NCI-H128 (cell line): ENCODE data around the gene LAMA2.

Experiments
- DNase-seq: peaks from one replicate; lab custom pipeline; 2025; ENCODE audit not compliant: unreplicated experiment; lab: John Stamatoyannopoulos, UW

LAMA2 gene

DNA sequence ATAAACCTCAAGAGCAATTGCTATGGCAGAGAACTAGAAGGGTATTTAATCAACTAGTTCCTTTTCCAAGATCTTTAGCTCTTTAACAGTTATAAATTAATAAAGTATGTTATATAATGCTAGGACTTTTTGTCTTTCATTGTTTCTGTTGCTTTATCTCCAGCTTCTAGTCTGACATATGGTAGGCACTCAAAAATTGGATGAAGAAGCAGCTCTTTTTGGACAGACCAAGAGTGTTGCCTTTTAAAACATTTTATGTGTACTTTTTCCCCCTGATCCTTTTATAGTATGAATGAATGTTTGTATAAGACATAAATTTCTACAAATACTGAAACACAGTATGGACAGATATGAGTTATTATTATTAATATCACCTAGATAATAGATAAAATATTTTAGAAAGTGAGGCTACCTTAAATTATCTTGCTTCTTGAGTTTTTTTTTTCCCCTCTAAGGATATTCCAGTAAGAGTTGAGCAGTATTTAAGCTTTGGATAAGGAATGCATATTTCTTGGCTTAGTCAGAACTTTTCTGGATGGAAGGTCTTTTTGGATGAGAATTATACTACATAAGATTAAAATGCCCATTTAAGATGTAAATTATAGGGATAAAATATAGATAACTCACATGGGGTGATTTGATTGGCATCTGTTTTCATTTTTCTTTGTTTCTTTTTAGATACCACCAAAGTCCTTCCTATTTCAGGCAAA is 16.6 kb downstream of the LAMA2 start:
- no peak for DNase-seq

DNA sequence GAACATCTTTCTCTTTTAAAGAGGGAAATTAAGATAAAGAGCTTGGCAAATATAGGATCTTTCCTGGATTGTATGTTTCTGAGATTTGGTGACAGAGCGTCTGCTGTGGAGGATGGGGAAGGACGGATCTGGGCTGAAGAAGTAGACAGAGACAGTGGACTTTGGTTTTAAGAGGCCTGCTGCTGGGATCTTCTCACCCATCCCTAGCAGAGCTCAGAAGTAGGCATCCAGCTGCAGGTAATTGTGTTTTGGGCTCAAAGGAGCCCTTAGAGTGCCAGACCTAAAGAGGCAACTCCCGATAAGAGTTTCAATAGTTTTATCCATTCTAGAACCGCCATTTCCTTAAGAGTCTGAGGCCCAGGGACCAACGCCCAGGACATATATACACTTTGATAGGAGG is 20.8 kb downstream of the LAMA2 start:
- no peak for DNase-seq

DNA sequence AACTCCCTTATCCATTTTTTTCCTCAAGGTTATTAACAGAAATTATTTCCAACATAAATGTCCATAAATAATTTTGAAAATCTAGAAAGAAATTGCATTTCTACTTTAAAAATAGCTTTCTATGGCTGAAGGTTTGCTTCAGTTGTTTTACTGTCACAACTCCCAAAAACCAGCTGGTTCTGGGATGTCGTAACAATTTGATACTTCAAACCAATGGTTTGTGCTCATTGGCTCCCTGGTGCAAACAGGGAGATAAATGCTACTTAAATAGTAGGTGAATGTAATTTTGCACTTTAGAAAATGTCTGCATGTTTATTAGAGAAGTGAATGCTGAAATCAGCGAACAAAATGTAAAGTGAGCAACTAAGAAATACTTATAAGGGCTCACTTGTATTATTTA is 31.1 kb downstream of the LAMA2 start:
- no peak for DNase-seq

DNA sequence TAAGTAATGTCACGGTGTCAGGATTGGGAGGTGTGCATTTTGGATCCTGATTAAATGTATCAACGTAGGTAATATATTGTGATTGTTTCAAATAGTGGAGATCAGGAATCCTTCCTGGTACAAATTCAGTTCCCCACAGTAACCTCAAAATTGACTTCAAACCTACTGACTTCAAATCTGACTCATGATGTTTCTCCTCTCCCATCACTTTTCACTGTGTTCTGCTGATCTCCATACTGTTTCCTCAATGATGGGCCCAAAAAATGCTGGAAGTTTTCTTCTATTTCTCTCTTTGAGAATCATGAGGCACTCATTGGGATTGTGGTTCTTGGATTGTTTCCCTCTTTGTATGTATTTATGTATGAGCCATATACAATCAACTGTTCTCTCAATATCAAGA is 35.9 kb downstream of the LAMA2 start:
- DNase-seq = no peak

DNA sequence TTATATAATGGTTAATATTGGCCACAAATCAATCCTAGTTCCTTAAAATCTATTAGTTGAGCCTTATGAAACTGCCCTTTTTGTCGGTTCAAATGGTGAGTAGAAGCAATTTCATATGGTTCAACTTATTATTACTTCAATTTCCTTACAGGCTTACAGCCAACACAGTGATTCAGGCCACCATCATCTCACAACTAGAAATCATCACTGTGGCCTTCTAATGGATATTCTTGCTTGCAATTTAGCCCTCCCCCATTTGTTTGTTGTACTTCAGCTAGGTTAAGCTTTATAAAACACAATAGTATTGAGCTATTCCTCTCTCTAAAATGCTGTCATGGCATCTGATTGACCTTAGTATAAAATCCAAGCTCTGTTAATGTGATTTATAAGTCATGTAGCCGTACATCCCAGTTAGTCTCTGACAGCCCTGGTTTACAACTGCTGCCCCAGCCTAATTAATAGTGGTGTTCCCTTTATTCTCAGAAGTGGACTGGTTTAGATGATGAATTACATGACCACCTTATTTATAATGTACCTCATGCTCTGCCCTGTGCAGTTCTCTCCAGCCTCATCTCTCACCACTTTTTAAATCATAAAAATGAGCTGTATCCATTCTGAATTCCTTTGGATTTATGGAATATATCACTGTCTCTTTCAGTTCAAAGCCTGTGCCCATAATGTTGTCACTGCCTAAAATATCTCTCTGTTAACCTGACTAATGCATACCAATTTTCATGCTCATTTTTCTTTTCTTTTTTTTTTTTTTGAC is 36.7 kb downstream of the LAMA2 start:
- no peak for DNase-seq

DNA sequence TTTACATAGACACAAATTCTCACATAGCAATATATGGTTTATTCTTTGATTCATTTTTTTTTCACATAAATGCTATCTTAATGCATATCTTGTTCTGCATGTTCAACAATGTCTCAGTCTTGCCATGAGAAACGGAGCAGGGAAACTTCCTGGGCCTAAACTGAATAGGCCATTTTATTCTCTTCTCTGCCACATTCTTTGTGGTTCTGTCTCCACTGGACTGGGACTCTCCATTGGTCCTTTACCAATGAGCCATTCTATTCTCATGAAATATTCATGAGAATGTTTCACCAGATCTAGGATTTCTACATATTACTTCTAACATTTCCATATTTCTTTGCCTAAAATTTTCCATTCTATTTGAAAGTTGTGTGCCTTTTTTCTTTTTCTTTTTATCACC is 42.8 kb downstream of the LAMA2 start:
- DNase-seq = no peak

DNA sequence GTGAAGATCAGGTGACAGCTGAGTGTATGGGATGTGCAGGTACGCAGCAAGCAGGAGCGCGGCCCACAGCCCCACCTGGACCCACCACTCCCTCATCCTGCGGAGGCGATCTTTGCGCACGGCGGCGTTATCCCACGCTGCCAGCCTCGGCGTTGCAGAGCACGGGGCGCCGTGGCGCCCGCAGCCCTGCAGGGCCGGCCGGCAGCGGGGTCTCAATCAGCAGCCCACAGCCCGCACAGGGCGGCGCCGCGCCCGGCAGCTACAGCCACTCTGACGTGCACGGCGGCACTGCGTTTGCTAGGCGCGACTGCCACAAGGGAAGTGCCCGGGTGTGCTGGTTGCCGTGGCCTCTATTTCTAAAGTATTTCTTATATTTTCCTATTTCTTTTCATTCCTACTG is 46.9 kb downstream of the LAMA2 start:
- no peak for DNase-seq

DNA sequence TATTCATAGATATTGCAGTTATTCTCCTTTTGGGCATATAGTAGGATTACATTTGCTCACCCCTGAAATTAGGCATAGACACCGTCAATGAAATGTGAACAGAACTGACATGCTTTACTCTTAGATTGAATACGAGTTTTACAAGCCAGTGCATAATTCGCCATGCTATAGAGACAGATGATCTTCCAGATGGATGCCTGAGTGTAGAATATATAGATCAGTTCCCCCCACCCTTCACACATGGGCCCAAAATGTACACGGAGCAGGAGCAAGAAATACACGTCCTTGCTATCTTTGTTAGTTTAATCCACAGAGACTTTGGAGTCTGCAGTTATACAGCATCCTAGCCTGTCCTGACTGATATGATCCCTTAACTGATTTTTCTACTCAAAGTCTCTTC is 47.4 kb downstream of the LAMA2 start:
- no peak for DNase-seq

DNA sequence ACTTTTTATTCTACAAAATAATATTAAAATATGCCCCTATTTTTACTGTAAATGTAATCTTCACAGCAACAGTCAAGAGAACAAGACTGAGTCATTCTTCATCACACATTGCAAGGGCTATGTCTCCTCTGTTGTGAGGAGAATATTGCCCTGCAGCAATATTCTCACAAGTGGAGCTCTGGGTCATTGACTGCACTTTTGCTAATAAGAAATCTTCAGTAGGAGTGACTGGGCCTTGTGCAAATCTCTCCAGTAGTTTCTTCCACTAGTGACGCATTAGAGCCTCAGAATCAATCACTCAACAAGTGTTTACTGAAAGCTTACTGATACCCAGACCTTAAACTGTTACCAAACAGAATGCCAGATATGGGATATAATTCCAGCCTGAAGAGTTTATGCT is 49.1 kb downstream of the LAMA2 start:
- no peak for DNase-seq

DNA sequence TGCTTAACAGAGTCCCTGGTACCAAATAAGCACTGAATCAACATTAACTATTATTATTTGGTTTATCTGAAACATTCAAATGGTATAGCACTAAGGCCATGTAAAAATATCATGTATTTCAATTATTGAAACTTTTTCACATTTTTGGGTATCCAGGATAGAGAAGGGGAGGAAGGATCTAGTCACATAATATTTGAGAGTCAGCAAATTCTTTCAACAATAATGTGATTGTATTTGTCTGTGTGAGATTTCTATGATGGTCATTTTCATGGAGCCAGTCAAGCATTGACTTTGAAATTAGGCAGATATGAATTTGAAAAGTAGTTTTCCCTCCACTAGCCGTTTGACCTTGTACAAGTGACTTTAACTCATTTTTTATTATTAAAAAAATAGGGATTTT is 67.9 kb downstream of the LAMA2 start:
- no peak for DNase-seq

DNA sequence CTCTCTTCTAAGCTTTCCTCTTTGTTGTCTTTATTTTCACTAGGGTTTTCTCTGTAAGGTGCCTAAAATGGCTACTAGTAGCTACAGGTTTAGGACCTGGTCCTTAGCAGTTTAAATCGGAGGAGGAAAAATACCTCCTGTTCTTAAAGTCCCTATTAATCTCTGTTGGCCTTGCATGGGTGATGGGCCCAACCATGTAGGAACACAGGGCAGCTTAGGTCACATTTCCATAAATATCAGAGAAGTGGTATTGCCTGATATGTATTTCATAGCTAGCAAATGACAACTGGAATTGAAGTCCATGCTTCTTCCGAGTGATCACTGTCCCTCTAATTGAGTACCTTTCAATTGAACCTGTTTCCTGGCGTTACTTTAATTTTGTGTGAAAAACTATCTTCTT is 70.0 kb downstream of the LAMA2 start:
- no peak for DNase-seq

DNA sequence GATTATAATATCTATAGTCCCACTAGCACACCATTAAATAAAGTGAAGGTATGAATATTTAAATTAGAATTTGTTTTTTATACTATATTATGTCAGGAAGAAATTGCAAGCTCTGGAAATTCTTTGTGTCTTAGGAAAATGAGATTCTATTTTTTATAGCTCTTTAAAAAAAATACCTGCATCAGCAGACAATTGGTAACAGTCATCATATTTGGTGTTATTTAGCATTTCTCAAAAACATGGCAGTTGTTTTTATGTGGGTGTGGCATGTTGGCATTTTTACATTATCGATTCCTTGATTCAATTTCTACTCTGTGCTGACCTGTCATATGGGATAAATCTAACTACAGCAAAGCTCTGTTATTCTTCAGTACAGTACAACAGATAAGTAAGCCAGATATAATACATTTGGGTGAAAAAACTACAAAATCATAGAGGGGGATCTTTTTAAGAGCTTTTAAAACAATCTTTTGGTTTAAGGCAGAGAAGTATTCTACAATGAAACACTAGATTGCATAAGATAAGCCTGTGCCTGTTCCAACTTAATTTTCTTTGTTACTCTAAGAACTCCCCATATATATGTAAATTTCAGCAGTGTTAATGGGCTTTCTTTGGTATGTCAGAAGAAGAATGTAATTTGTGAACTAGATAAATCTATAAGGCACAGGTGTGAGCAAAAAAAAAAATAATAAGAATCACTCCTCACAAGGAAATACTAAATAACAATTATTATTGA is 71.5 kb downstream of the LAMA2 start:
- no peak for DNase-seq

DNA sequence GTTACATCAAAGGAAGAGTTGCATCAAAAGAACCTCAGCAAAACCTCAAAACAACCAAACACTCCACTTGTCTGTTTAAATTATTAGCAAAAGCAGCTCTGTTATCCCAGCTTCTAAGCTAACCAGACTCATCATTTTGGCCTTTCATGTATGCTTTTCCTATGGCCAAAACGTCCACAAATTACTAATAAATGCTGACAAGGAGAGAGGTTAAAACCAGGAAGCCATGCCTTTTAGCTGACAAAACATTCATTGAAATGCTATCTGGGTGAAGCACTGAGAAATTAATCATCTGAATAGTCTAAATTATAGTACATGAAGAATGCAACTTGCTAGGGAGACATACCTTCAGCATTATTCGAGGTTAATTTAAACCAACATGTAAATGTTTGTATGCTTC is 80.6 kb downstream of the LAMA2 start:
- DNase-seq = no peak

DNA sequence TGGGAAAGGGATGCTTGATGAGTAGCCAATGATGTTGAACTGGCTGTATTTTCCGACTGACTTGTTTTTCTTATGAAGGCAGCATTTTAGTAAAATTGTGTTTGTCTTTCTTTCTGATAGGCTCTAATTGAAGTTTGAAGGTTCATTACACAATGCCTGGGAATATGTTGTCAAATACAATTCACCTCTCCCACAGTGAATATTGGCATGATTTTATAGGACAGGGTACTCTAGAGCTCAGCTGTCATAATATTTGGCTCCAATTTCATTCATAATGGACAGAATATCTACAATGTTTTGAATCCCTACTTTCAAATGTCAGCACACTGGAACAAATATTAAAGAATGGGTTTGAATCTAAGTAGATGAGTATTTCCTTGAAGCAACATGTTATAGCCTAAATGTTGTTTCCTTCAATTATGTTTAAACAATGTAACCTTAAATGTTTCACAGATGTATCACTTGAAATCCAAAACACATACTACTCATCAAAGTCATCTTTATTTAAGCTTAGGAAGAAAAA is 81.4 kb downstream of the LAMA2 start:
- DNase-seq = no peak

DNA sequence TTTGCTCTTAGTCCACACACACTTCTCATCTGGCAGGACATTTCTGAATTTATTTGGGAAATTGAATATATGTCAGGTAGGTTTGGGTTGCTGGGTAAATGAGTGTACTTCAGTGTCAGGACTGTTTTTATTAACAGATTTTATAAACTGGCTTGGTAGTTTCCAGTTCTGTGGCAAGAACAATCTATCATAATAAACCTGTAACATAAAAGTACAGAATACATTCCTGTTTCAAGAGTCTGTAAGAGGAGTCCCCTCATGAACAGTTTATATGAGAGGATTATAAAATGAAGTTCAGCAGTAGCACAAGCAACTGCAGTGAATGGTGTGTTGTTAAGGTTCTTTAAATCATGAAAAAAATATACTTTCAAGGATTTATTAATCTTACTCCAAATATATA is 81.8 kb downstream of the LAMA2 start:
- DNase-seq = no peak

DNA sequence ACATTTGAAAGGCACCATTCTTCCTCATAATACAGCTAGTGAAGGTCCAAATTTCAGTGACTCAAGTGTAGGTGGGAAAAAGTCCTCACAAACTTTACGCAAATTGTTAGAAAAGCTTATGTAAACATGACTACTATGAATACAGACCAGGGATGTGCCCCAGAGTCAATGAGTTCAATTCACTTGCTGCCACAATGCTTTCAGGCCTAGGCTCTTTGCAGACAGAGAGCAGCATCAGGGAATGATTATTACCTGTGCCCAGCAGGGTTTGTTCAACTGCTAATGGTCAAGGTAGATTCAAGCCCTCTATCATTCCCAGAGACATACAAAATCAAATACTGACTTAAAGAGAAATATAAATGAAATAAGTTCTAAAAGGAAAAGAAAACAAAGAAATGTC is 84.0 kb downstream of the LAMA2 start:
- DNase-seq = no peak

DNA sequence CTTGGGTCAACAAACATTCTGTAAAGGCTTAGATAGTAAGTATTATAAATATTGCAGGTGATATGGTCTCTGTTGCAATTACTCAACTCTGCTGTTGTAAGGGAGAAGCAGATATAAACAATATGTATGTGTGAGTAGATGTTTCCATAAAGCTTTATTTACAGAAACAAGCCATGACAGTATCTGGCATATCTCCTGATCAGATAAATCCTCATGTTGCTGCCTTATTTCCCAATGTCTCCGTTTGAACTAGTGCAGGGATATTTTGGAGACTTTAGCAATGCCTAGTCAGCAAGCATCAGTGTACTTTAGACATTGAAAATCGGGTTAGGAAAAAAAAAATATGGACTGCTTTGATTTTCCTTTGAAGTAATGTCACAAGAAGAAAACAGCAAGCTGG is 96.1 kb downstream of the LAMA2 start:
- no peak for DNase-seq

DNA sequence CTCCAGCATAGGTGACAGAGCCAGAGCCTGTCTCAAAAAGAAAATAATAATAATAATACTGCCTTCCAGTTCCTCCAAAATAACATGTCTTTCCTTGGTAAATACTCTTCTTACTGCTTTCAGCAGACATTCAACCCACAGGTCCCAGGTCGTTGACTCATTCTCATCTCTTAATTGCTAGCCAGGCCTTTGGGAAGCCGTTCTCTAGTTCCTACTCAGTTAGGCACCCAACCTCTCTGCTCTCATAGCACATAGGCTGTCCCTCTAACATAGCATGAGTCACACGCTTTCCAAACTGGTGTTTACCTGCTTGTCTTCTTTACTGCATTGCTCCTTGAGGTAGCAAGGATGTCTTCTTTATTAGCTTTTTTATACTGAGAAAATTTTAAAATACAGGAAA is 98.8 kb downstream of the LAMA2 start:
- no peak for DNase-seq

DNA sequence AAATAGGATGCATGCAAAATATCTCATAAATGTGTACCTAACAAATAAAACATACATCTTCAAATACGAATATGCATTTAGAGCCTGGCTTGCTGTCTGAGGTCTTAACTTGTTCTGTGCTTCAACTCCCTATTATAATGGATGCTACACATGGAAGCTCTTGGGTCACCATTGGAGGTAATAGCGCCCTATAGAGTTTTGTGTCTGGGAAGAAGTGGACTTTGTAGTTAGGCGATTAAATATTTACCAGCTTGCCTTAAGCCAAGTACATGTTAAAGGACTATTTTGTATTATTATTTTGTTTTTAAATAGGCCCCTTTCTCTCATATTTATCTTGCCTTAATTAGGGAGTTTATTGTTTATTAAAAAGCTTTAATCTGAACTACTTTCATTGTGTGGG is 107.4 kb downstream of the LAMA2 start:
- no peak for DNase-seq

DNA sequence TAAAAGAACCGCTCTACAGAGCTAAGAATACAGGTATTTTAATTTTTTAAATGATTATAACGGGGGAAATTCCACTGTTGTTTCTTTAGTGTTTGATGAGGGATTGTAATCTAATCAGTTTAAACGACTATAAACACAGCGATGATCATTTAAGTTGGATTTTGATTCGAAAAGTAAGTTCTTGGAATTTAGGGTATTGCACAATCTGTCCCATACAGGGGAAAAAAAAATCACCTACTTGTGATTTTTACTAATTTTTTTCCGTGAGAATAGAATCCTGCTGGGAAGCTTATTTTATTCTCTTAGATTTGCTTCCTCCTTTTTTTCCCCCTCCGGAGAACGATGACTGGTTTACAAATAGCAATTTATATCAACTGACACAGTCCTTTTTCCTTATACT is 108.0 kb downstream of the LAMA2 start:
- no peak for DNase-seq

DNA sequence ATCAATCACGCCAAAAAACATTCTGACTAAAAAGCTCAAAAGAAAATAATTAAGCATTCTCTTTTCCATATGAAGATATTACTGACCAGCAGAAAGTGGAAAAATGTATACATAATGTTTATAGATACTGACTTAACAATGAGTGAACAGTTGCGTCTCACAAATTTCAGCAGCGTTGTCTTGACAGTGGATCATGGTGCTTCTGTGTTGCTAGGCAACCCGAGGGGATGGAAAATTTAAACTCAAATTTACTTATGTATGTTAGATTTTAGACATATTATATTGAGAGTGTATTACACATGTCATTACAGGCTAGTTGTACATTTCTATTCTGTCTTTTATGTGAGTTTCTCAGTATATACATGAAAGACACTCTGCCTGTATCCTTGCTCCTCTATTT is 110.2 kb downstream of the LAMA2 start:
- DNase-seq = no peak

DNA sequence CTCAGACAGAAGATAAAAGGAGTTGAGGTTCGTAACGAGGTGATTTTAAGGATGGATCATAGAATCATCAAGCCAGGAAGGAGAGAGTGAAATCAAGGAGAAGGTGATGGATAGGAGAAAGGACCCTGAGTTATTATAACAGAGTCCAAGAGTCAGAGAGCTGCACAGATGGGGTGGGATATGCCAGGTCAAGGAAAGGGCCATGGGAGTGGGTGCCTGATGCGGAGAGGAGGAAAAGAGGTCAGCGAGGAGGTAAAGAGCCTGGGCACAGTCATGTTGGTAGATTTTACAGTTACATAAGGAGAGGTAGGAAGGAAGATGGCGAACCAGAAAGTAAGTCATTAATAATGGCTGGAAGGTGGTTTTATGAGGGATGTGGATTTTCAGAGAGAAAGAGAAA is 114.9 kb downstream of the LAMA2 start:
- DNase-seq = no peak
